OCI-LY3 (cell line): ENCODE measurements around the gene CISTR.
"Not testable (repeated sequence)": the region's sequence is repeated elsewhere in the genome, so short reads cannot be mapped to it uniquely, and the experiment has no call there.

Experiments
- H2AFZ ChIP-seq: fragments of 200-600, 300-600 bp; shearing (Covaris generic); 2 replicates; pipeline ENCODE4 v1.6.0; 2014; ENCODE audit warnings: antibody characterized with exemption, low read depth, low read length
- H3K27ac ChIP-seq: fragments of 200-600, 300-600 bp; sonication (generic); 2 replicates; pipeline ENCODE4 v1.5.1; 2014; ENCODE audit warnings: mild to moderate bottlenecking, low read length, moderate library complexity, mixed read lengths
- H3K27me3 ChIP-seq: fragments of 200-600, 300-600 bp; sonication (generic); 2 replicates; pipeline ENCODE4 v1.6.1; 2014; ENCODE audit warnings: low read depth, low read length, mixed read lengths
- H3K36me3 ChIP-seq: fragments of 200-600, 300-600 bp; sonication (generic); replicated peaks from 2 replicates; pipeline ENCODE3; 2014; ENCODE audit warnings: low read depth, low read length, mixed read lengths
- H3K4me1 ChIP-seq: fragments of 300-600, 200-600 bp; sonication (generic); 2 replicates; pipeline ENCODE4 v1.6.1; 2014; ENCODE audit warnings: low read length, mixed read lengths
- H3K4me2 ChIP-seq: fragments of 200-600, 300-600 bp; sonication (generic); 2 replicates; pipeline ENCODE4 v1.6.1; 2014; ENCODE audit warnings: low read length, mixed read lengths
- H3K4me3 ChIP-seq: fragments of 300-600, 200-600 bp; sonication (generic); 2 replicates; pipeline ENCODE4 v1.5.1; 2014; ENCODE audit warnings: antibody characterized with exemption, mild to moderate bottlenecking, low read length, moderate library complexity
- H3K79me2 ChIP-seq: fragments of 300-600, 200-600 bp; shearing (Covaris generic); 2 replicates; pipeline ENCODE4 v1.6.1; 2014; ENCODE audit warnings: mild to moderate bottlenecking, low read length, mixed read lengths
- H3K9ac ChIP-seq: fragments of 300-600, 200-600 bp; shearing (Covaris generic); 2 replicates; pipeline ENCODE4 v1.6.0; 2014; ENCODE audit warnings: mild to moderate bottlenecking, low read length, moderate library complexity
- H3K9me3 ChIP-seq: fragments of 200-600, 300-600 bp; shearing (Covaris generic); 2 replicates; pipeline ENCODE4 v1.6.1; 2014; ENCODE audit warnings: low read length, mixed read lengths; ENCODE audit not compliant: insufficient read depth
- H4K20me1 ChIP-seq: fragments of 200-600, 300-600 bp; sonication (generic); 2 replicates; pipeline ENCODE4 v1.6.1; 2016; ENCODE audit warnings: low read length, mixed read lengths; ENCODE audit not compliant: insufficient read depth
- EZH2phosphoT487 ChIP-seq: fragments of 200-600 bp; shearing (Covaris generic); IDR thresholded peaks from 2 replicates; pipeline ENCODE4 v1.6.1; 2018; ENCODE audit warnings: antibody characterized with exemption, mixed run types, low read depth
- TF ChIP-seq, protein P1 (sequence below): fragments of 200-600, 300-600 bp; sonication (generic); IDR thresholded peaks from 2 replicates; pipeline ENCODE4 v1.5.1; 2014; ENCODE audit warnings: antibody characterized with exemption, low read length, low read depth

The CISTR gene

GRCh38 chr12:53719649-53720048 is 32.1 kb downstream of the CISTR start:
- Histone ChIP-seq H2AFZ (no peak overlapping the region), H3K4me3 (no peak overlapping the region), H3K36me3 (no peaks in the 10 kb centered on the region), H3K9ac (no peak overlapping the region), H4K20me1 (no peaks in the 10 kb centered on the region), H3K4me2 (no peak overlapping the region), H3K79me2 (no peaks in the 10 kb centered on the region), H3K27ac (no peak overlapping the region), H3K9me3 (no peaks in the 10 kb centered on the region), H3K27me3 (no peaks in the 10 kb centered on the region), H3K4me1 (no peaks in the 10 kb centered on the region; the same call in 1 of the 2 replicates)
- TF ChIP-seq EZH2phosphoT487: no peak
- TF ChIP-seq, protein P1, sequence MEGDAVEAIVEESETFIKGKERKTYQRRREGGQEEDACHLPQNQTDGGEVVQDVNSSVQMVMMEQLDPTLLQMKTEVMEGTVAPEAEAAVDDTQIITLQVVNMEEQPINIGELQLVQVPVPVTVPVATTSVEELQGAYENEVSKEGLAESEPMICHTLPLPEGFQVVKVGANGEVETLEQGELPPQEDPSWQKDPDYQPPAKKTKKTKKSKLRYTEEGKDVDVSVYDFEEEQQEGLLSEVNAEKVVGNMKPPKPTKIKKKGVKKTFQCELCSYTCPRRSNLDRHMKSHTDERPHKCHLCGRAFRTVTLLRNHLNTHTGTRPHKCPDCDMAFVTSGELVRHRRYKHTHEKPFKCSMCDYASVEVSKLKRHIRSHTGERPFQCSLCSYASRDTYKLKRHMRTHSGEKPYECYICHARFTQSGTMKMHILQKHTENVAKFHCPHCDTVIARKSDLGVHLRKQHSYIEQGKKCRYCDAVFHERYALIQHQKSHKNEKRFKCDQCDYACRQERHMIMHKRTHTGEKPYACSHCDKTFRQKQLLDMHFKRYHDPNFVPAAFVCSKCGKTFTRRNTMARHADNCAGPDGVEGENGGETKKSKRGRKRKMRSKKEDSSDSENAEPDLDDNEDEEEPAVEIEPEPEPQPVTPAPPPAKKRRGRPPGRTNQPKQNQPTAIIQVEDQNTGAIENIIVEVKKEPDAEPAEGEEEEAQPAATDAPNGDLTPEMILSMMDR: no peak

DNA sequence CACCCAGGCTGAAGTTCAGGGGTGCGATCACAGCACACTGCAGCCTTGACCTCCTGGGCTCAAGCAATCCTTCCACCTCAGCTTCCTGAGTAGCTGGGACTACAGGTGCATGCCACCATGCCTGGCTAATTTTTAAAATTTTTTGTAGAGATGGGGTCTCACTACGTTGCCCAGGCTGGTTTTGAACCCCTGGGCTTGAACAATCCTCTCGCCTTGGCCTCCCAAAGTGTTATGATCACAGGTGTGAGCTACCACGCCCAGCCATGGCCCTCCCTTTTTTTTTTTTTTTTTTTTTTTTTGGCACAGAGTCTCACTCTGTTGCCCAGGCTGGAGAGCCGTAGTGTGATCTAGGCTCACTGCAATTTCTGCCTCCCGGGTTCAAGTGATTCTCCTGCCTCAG is 33.2 kb downstream of the CISTR start:
- H3K4me1 ChIP-seq, H3K4me3 ChIP-seq, H3K27me3 ChIP-seq, H3K4me2 ChIP-seq, H3K79me2 ChIP-seq, H3K9ac ChIP-seq, H3K36me3 ChIP-seq, H4K20me1 ChIP-seq, H2AFZ ChIP-seq, H3K9me3 ChIP-seq, H3K27ac ChIP-seq: not testable (repeated sequence)

DNA sequence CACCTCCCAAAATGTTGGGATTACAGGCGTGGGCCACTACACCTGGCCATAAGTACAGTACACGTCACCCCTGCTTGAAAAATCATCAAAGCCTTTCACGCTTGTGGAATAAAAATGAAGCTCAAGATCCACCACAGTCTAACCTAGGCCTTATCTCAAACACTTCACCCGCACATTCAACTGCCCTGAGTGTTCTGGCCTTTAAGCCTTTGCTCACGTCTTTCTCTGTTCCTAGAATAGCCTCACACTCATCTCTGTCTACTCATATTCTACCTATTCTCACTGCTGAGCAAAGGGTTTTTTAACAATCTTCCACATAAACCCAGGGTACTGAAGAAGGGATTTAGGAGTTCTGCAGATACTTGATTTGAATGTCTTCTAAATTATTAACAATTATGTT is 34.5 kb downstream of the CISTR start:
- H3K27me3 ChIP-seq: no peaks in the 10 kb centered on the region
- H4K20me1 ChIP-seq: no peaks in the 10 kb centered on the region
- H3K9me3 ChIP-seq: no peaks in the 10 kb centered on the region
- TF ChIP-seq, protein P1: no peak
- H3K36me3 ChIP-seq: no peaks in the 10 kb centered on the region
- H3K4me2 ChIP-seq: no peak overlapping the region
- no peak overlapping the region for H2AFZ ChIP-seq
- no peak overlapping the region for H3K27ac ChIP-seq
- no peak overlapping the region for H3K4me3 ChIP-seq
- H3K79me2 ChIP-seq: no peaks in the 10 kb centered on the region
- H3K4me1 ChIP-seq: no peaks in the 10 kb centered on the region
- H3K9ac ChIP-seq: no peak overlapping the region

DNA sequence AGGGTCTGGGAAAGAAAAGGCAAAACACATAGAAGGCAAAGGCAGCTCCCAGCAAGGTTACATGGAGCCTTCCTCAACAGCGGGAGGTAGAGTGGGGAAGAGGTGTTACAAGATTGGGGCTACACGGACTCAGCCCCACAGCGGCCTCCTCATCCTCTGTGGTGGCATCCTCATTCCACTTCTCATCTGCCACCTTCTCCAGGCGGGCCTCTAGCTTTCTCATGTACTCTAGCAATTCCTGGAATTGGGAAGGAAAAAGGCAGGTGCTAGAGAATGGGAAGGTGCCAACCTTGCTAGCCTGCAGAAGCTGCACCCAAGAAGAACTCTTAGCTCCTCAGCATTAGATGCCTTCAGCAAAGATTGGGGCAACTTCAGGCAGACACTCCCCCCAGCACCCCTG is 37.8 kb downstream of the CISTR start:
- peaks cover 8% of the 10 kb centered on the region for H3K27me3 ChIP-seq
- H4K20me1 ChIP-seq: no peaks in the 10 kb centered on the region
- no peak overlapping the region for H3K4me3 ChIP-seq
- no peaks in the 10 kb centered on the region for H3K36me3 ChIP-seq
- H3K9me3 ChIP-seq: no peaks in the 10 kb centered on the region
- no peaks in the 10 kb centered on the region for H3K79me2 ChIP-seq
- H3K4me1 ChIP-seq: peaks cover 9% of the 10 kb centered on the region
- TF ChIP-seq, protein P1: no peak
- TF ChIP-seq EZH2phosphoT487: no peak
- H3K27ac ChIP-seq: no peak overlapping the region
- H3K4me2 ChIP-seq: no peak overlapping the region
- H3K9ac ChIP-seq: no peak overlapping the region
- no peak overlapping the region for H2AFZ ChIP-seq

DNA sequence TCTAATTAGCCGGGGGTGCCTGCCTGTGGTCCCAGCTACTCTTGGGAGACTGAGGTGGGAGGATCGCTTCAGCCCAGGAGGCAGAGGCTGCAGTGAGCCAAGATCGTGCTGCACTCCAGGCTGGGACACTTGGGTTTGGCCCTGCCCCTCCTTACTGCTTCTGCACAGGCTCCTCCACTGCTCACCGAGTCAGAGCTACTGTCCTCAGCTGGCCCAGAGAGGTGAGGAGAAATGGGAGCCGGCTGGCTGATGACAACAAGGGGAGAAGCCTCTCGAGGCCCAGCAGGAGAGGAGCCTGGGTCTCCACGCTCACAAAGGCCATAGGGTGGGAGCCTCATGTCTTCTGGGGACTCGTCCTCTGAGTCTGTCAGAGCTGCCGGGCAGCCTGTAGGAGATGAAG is 38.3 kb downstream of the CISTR start:
- Histone ChIP-seq H4K20me1 (no peaks in the 10 kb centered on the region), H3K9ac (no peak overlapping the region), H3K4me1 (peaks cover 9% of the 10 kb centered on the region), H2AFZ (no peak overlapping the region), H3K27me3 (peaks cover 13% of the 10 kb centered on the region), H3K9me3 (no peaks in the 10 kb centered on the region), H3K4me2 (no peak overlapping the region), H3K27ac (no peak overlapping the region), H3K4me3 (no peak overlapping the region), H3K36me3 (no peaks in the 10 kb centered on the region), H3K79me2 (no peaks in the 10 kb centered on the region)
- TF ChIP-seq, protein P1: no peak
- no peak for TF ChIP-seq EZH2phosphoT487
